Measurements from ENCODE around the gene TLR10.

TLR10 gene

GRCh38 chr4:38735870-38736269, 46.9 kb downstream of the TLR10 start:
- DNase-seq (ENCODE audit: low read depth): no peak
- TF ChIP-seq CTCF (IDR thresholded peaks at IDR 0.05; ENCODE audit: low read depth, low read length): no peak
- no peak for TF ChIP-seq POLR2A (IDR thresholded peaks at IDR 0.05; ENCODE audit: extremely low read depth, insufficient read length)
- TF ChIP-seq MYC (IDR thresholded peaks at IDR 0.05; ENCODE audit: low read depth, low read length): no peak
- no peak for TF ChIP-seq MAX (IDR thresholded peaks at IDR 0.05; ENCODE audit: low read depth, low read length)
- no peak overlapping the region for H3K4me3 ChIP-seq (ENCODE audit: low read depth, low read length)

- no peak for DNase-seq (ENCODE audit: low read depth)
- TF ChIP-seq POLR2A (IDR thresholded peaks at IDR 0.05; ENCODE audit: extremely low read depth, insufficient read length) (no peak), CTCF (IDR thresholded peaks at IDR 0.05; ENCODE audit: low read depth, low read length) (no peak), MYC (IDR thresholded peaks at IDR 0.05; ENCODE audit: low read depth, low read length) (no peak), MAX (IDR thresholded peaks at IDR 0.05; ENCODE audit: low read depth, low read length) (no peak)
- H3K4me3 ChIP-seq (ENCODE audit: low read depth, low read length): no peak overlapping the region
Measured at GRCh38 chr4:38734911-38735310, 47.9 kb downstream of the TLR10 start.

GRCh38 chr4:38734446-38734845, 48.3 kb downstream of the TLR10 start:
- no peak for TF ChIP-seq POLR2A (IDR thresholded peaks at IDR 0.05; ENCODE audit: extremely low read depth, insufficient read length)
- TF ChIP-seq MYC (IDR thresholded peaks at IDR 0.05; ENCODE audit: low read depth, low read length): no peak
- no peak for TF ChIP-seq MAX (IDR thresholded peaks at IDR 0.05; ENCODE audit: low read depth, low read length)
- TF ChIP-seq CTCF (IDR thresholded peaks at IDR 0.05; ENCODE audit: low read depth, low read length): no peak
- DNase-seq (ENCODE audit: low read depth): no peak
- no peak overlapping the region for H3K4me3 ChIP-seq (ENCODE audit: low read depth, low read length)

GRCh38 chr4:38733663-38734062, 49.1 kb downstream of the TLR10 start:
- DNase-seq (ENCODE audit: low read depth): no peak
- H3K4me3 ChIP-seq (ENCODE audit: low read depth, low read length): no peak overlapping the region
- no peak for TF ChIP-seq MYC (IDR thresholded peaks at IDR 0.05; ENCODE audit: low read depth, low read length)
- no peak for TF ChIP-seq POLR2A (IDR thresholded peaks at IDR 0.05; ENCODE audit: extremely low read depth, insufficient read length)
- no peak for TF ChIP-seq CTCF (IDR thresholded peaks at IDR 0.05; ENCODE audit: low read depth, low read length)
- no peak for TF ChIP-seq MAX (IDR thresholded peaks at IDR 0.05; ENCODE audit: low read depth, low read length)

GRCh38 chr4:38730830-38731646, 51.8 kb downstream of the TLR10 start:
- no peak overlapping the region for H3K4me3 ChIP-seq (ENCODE audit: low read depth, low read length)
- peak; percentile 89 for DNase-seq (ENCODE audit: low read depth)
- peak; percentile 83 for TF ChIP-seq MAX (IDR thresholded peaks at IDR 0.05; ENCODE audit: low read depth, low read length)
- TF ChIP-seq POLR2A (IDR thresholded peaks at IDR 0.05; ENCODE audit: extremely low read depth, insufficient read length): no peak
- peak; percentile 95 for TF ChIP-seq CTCF (IDR thresholded peaks at IDR 0.05; ENCODE audit: low read depth, low read length)
- peak; percentile 65 for TF ChIP-seq MYC (IDR thresholded peaks at IDR 0.05; ENCODE audit: low read depth, low read length)

All from NB4 (cell line).